ENCODE data around the gene HIPK1. TPM values are rescaled to one million over a fixed set of nuclear protein-coding genes. Genes with fewer than 3 reads are reported as not detected.

The HIPK1 gene
- total RNA-seq, 4 donors from 2014 or later: 59.4 to 81.8 (median 69.7) TPM

DNA sequence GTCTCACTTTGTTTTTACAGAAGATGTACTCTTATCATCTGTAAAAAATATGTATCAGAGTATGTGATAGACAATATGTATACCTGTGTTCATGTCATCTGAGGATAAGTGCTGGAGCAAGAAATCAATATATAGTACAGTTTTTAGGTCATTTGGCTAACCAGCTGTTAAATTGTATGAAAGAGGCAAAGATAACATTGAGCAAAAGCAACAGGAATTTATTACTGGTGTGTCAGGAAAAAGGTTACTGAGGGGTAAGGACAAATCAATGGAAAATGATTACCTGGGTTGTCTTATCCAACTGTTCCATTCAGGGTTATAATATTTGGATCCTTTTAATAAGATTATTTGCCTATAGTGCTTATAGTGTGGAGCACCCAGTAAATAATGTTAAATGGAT, 4.9 kb downstream of the HIPK1 start:
- peaks cover 57% of the 10 kb centered on the region for H3K4me1 ChIP-seq
- H3K27ac ChIP-seq: no peak overlapping the region
- no peaks in the 10 kb centered on the region for H3K36me3 ChIP-seq
- no peaks in the 10 kb centered on the region for H3K9me3 ChIP-seq
- TF ChIP-seq, protein P1, sequence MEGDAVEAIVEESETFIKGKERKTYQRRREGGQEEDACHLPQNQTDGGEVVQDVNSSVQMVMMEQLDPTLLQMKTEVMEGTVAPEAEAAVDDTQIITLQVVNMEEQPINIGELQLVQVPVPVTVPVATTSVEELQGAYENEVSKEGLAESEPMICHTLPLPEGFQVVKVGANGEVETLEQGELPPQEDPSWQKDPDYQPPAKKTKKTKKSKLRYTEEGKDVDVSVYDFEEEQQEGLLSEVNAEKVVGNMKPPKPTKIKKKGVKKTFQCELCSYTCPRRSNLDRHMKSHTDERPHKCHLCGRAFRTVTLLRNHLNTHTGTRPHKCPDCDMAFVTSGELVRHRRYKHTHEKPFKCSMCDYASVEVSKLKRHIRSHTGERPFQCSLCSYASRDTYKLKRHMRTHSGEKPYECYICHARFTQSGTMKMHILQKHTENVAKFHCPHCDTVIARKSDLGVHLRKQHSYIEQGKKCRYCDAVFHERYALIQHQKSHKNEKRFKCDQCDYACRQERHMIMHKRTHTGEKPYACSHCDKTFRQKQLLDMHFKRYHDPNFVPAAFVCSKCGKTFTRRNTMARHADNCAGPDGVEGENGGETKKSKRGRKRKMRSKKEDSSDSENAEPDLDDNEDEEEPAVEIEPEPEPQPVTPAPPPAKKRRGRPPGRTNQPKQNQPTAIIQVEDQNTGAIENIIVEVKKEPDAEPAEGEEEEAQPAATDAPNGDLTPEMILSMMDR (IDR thresholded peaks at IDR 0.05): no peak
- TF ChIP-seq POLR2A (IDR thresholded peaks at IDR 0.05): no peak
- TF ChIP-seq EP300 (IDR thresholded peaks at IDR 0.05): no peak
- no peak for TF ChIP-seq POLR2AphosphoS5 (IDR thresholded peaks at IDR 0.05)
- no peak for DNase-seq (ENCODE audit: low spot score in 2 of 2)
- H3K4me3 ChIP-seq: no peak overlapping the region
- no peaks in the 10 kb centered on the region for H3K27me3 ChIP-seq

DNA sequence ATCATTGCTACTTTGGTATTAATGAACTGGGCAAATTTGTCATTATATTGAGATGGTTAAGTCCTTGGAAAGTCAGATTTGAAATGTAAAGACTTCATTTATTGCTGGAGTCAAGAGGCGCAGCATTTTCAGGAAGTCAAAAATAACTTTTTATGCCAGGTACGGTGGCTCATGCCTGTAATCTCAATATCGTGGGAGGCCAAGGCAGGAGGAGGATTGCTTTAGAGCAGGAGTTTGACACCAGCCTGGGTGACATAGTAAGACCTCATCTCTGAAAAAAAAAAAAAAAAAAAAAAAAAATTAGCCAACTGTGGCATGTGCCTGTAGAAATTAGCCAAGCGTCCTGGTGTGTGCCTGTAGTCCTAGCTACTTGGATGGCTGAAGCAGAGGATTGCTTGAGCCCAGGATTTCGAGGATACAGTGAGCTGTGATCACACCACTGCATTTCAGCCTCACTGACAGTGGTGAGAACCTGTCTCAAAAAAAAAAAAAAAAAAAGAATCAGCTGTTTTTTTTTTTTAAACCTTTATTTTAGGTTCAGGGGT, 5.5 kb downstream of the HIPK1 start:
- Histone ChIP-seq H3K9me3 (no peaks in the 10 kb centered on the region), H3K4me1 (peaks cover 63% of the 10 kb centered on the region), H3K36me3 (no peaks in the 10 kb centered on the region), H3K4me3 (no peak overlapping the region), H3K27ac (no peak overlapping the region), H3K27me3 (no peaks in the 10 kb centered on the region)
- no peak for DNase-seq (ENCODE audit: low spot score in 2 of 2)
- TF ChIP-seq, protein P1 (IDR thresholded peaks at IDR 0.05): no peak
- TF ChIP-seq EP300 (IDR thresholded peaks at IDR 0.05) (no peak), POLR2A (IDR thresholded peaks at IDR 0.05) (no peak), POLR2AphosphoS5 (IDR thresholded peaks at IDR 0.05) (no peak)
- WGBS: 79% methylated on average over 5 of the region's 5 CpGs

DNA sequence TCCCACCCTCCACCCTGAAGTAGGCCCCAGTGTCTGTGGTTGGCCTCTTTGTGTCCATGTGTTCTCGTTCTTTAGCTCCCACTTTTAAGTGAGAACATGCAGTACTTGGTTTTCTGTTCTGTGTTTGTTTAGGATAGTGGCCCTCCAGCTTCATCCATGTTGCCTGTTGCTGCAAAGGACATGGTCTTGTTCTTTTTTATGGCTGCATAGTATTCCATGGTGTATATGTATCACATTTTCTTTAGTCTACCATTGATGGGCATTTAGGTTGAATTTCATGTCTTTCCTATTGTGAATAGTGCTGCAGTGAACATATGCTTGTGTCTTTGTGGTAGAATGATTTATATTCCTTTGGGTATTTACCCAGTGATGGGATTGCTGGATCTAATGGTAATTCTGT, 6.1 kb downstream of the HIPK1 start:
- H3K4me1 ChIP-seq: peaks cover 66% of the 10 kb centered on the region
- H3K27me3 ChIP-seq: no peaks in the 10 kb centered on the region
- H3K27ac ChIP-seq: no peak overlapping the region
- H3K9me3 ChIP-seq: no peaks in the 10 kb centered on the region
- no peak overlapping the region for H3K4me3 ChIP-seq
- WGBS: 94% methylated on average over 1 of the region's 1 CpG
- TF ChIP-seq POLR2AphosphoS5 (IDR thresholded peaks at IDR 0.05) (no peak), EP300 (IDR thresholded peaks at IDR 0.05) (no peak), POLR2A (IDR thresholded peaks at IDR 0.05) (no peak)
- TF ChIP-seq, protein P1 (IDR thresholded peaks at IDR 0.05): no peak
- no peaks in the 10 kb centered on the region for H3K36me3 ChIP-seq
- DNase-seq (ENCODE audit: low spot score in 2 of 2): no peak

DNA sequence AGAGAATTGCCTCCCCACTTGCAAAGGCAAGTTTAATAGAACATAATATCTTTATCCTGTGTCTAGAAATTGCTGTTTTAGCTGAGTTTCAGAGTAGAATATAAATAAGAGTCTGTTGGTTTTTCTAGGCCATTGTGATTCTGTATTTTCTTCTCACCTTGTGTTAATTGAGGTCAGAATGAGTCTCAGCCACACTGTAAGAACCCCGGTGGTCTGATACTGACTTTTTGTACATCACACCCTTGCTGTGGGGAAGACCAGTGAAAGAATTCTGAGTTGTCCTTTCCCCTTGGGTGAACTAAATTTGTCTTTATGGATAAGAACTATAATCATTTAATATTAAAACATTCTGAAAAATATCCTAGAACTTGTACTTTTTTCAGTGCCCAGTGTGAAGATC, 6.8 kb downstream of the HIPK1 start:
- DNase-seq (ENCODE audit: low spot score in 2 of 2): no peak
- no peak for TF ChIP-seq POLR2A (IDR thresholded peaks at IDR 0.05)
- TF ChIP-seq, protein P1 (IDR thresholded peaks at IDR 0.05): no peak
- no peak for TF ChIP-seq EP300 (IDR thresholded peaks at IDR 0.05)
- no peak for TF ChIP-seq POLR2AphosphoS5 (IDR thresholded peaks at IDR 0.05)
- Histone ChIP-seq H3K4me1 (peaks cover 59% of the 10 kb centered on the region), H3K9me3 (no peaks in the 10 kb centered on the region), H3K27me3 (no peaks in the 10 kb centered on the region), H3K27ac (no peak overlapping the region), H3K36me3 (peaks cover 8% of the 10 kb centered on the region), H3K4me3 (no peak overlapping the region)
- 81% methylated on average over 1 of the region's 1 CpG for WGBS

DNA sequence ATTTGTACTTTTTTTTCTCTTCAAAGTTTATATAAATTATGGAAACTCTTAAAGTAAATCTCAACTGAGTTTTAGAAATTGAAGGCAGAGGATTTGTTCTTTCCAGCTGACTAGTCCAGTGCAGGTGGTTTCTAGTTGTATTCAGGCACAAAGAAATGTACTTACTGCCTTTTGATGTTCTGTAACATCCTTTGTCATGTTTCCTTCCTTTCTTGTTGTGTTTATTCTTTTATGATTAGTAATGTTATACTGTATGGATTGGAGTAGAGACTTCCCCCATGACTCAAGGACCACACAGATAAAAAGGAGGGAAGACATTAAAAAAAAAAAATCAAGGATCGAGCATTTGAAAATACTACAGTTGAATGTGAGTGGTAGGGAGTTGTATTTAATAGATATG, 8.0 kb downstream of the HIPK1 start:
- DNase-seq (ENCODE audit: low spot score in 2 of 2): no peak
- 76% methylated on average over 1 of the region's 1 CpG for whole genome bisulfite sequencing
- TF ChIP-seq, protein P1 (IDR thresholded peaks at IDR 0.05): no peak
- TF ChIP-seq POLR2A (IDR thresholded peaks at IDR 0.05) (no peak), POLR2AphosphoS5 (IDR thresholded peaks at IDR 0.05) (no peak), EP300 (IDR thresholded peaks at IDR 0.05) (no peak)
- Histone ChIP-seq H3K27me3 (no peaks in the 10 kb centered on the region), H3K4me1 (peaks cover 47% of the 10 kb centered on the region), H3K27ac (no peak overlapping the region), H3K4me3 (no peak overlapping the region), H3K36me3 (peaks cover 19% of the 10 kb centered on the region), H3K9me3 (no peaks in the 10 kb centered on the region)

All from suprapubic skin (tissue), 4 donors.